Choroid plexus epithelial cell (primary cell): ENCODE measurements around the gene NKTR.
A peak's percentile ranks its signal among the peaks of the same experiment; 100 is the strongest.
"Not testable (repeated sequence)": the region's sequence is repeated elsewhere in the genome, so short reads cannot be mapped to it uniquely, and the experiment has no call there.

Experiments
- DNase-seq: peaks from one replicate; pipeline ENCODE4 v3.0.0-alpha.2; 2010; ENCODE audit warnings: low read depth
- H3K4me3 ChIP-seq: 2 replicates; pipeline ENCODE4 v1.5.1; 2011; ENCODE audit warnings: low read depth, mild to moderate bottlenecking, control low read depth, low read length, moderate library complexity
- TF ChIP-seq, protein P1 (sequence below): conservative IDR thresholded peaks from 2 replicates; pipeline ENCODE4 v1.5.1; 2011; ENCODE audit warnings: low read depth, mild to moderate bottlenecking, control low read depth, inconsistent platforms, low read length, moderate library complexity

NKTR gene

DNA sequence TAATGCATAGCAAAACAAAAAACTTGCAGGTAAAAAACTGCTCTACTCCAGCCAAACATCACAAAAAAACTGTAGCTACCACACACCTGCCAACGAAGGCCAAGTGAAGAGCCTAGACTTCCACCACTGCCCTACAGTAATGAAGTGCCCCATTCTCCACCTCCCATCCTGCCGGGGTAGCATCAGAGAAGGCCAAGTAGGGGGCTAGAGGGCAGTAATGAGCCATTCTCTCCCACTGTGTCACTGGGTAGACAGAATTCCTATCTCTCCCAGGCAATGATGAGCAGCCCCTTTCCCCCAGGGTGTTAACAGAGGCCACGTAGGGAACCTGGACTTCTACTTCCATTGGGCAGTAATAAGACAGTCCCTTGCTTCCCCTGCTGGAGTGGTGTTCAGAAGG, 28.2 kb upstream of the NKTR start:
- no peak overlapping the region for H3K4me3 ChIP-seq
- DNase-seq, result peak; percentile 54
- TF ChIP-seq, protein P1, sequence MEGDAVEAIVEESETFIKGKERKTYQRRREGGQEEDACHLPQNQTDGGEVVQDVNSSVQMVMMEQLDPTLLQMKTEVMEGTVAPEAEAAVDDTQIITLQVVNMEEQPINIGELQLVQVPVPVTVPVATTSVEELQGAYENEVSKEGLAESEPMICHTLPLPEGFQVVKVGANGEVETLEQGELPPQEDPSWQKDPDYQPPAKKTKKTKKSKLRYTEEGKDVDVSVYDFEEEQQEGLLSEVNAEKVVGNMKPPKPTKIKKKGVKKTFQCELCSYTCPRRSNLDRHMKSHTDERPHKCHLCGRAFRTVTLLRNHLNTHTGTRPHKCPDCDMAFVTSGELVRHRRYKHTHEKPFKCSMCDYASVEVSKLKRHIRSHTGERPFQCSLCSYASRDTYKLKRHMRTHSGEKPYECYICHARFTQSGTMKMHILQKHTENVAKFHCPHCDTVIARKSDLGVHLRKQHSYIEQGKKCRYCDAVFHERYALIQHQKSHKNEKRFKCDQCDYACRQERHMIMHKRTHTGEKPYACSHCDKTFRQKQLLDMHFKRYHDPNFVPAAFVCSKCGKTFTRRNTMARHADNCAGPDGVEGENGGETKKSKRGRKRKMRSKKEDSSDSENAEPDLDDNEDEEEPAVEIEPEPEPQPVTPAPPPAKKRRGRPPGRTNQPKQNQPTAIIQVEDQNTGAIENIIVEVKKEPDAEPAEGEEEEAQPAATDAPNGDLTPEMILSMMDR, result peak; percentile 71

DNA sequence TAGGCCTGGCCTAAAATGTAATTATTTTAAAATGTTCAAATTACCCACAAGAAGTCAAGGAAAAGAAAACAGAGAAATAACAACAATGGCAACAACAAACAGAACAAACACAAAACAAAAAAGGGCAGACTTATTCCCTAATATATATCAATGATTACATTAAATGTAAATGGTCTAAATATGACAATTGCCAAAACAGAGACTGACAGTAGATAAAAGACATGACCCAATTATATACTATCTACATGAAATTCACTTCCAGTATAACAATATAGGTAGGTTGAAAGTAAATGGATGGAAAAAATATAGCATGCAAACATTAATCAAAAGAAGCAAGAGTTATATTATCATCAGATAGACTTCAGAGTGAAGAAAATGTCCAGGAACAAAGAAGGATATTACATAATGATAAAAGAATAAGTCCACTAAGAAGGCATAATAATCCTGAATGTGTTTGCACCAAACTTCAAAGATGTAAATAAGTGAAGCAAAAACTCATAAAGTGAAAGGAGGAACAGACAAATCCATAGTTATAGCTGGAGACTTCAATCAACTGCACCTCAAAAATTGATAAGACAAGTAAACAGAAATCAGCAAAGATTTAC, 25.2 kb upstream of the NKTR start:
- TF ChIP-seq, protein P1, result no peak
- no peak overlapping the region for H3K4me3 ChIP-seq
- no peak for DNase-seq

DNA sequence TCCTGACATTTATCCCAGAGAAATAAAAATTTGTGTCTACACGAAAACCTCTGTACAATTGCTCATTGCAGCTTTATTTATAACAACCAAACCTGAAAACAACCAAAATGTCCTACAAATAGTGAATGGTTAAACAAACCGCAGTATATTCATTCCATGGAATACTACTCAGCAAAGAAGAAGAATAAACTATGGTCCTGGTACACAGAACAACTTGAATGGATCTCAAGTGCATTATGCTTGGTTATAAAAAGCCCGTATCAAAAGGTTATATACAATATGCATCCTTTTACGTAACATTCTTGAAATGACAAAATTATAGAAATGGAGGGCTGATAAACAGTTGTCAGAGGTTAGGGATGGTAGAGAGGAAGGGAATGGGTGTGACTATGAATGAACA, 22.4 kb upstream of the NKTR start:
- TF ChIP-seq, protein P1, result no peak
- no peak for DNase-seq
- no peak overlapping the region for H3K4me3 ChIP-seq

DNA sequence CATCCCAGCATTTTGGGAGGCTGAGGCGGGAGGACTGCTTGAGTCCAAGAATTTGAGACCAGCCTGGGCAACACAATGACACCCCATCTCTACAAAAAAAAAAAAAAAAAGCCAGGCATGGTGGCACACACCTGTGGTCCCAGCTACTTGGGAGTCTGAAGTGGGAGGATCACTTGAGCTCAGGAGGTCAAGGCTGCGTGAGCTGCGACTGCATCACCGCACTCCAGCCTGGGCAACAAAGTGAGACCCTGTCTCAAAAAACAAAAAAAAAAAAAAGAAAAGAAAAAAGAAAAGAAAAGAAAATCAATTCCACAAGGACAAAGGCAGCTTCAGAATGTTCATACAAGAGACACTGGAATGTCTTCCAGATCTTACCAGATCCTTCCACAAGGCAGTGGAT, 21.1 kb upstream of the NKTR start:
- DNase-seq, H3K4me3 ChIP-seq: not testable (repeated sequence)

DNA sequence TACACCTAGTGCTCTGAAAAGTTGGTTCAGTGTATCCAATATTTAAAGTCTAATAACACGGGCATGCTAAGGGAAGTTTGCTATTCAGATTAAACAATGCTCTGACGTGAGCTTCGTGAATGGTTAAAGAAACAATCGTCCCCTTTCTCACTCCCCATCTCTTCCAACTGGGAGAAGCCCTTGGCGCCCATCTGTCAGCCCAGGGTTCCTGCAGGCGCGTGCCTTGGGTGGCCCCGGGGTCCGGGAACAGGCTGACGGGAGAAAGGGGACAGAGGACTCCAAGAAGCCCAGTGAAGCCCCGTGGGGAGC, 19.1 kb upstream of the NKTR start:
- DNase-seq, result no peak
- TF ChIP-seq, protein P1, result no peak
- peak overlapping the region; percentile 92 for H3K4me3 ChIP-seq

DNA sequence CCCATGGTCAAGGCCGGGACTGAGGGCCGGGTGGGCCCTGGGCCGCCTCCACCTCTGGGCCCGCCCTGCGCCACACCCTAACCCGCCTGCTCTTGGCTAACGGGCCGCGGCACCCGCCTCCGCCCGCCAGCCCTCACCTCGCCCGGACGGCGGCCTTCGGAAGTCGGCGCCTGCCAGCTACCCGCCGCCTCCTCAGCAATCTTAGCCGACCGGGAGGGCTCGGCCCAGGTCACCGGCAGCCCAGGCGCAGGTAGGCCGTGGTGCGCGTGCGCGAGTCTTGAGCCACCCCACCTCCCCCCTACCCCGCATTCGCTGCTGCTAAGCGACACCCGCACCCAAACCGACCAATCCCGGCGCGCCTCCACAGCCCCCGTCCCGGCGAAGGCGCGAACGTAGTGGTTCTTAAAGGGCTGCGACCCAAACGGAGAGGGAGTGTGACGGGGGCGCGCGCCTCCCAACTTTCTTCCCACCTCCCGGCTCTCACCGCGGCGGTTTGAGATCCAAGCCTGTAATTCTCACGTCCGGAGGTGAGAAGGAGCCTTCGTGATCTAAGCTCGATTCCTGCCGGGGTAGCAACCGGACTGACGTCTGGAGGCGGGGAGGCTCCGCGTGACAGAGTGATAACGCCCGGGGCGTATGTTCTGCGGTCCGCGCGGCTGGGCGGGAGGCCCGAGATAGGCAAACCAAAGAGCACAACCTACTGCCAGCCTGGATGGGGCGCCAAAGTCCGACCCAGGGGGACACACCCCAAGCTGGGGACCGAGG, 18.6 kb upstream of the NKTR start, which contains the start of gene SEC22C:
Gene SEC22C, minus strand, starts transcription at position 259 of the 765 bp plus-strand sequence. CDS start 12,921 bp downstream, outside the sequence.
- DNase-seq, result peak; percentile 93
- peak within 1 kb of the TSS; percentile 92 for H3K4me3 ChIP-seq
- TF ChIP-seq, protein P1, result peak; percentile 25

DNA sequence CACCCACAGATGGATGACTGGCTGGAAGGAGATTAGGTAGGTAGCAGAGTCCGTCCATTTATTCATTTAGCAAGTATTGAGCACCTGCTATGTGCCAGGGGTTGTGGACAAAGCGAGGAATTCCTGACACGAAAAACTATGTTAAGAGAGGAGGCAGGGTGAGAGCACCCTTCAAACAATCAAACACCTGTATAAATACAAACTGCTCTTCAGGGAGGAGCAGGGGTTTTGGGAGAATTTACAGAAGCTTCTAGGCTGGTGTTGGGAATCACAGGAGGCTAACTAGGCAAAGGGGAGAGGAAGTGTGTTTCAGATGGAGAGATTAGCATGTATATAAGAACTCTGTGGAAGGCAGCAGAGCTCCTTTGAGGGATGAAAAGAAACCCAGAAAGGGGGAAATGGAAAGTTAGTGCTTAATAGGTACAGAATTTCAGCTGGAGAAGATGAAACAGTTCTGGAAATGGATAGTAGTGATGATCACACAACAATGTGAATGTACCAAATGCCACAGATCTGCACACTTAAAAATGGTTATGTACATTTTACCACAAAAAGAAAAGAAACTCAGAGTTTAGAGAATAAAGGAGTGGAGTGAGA, 17.9 kb upstream of the NKTR start:
- peak overlapping the region; percentile 92 for H3K4me3 ChIP-seq
- TF ChIP-seq, protein P1, result no peak
- no peak for DNase-seq
